Mesenteric fat pad (tissue), 1 donor: ENCODE results near the gene TTC23. TPM values are rescaled to one million over a fixed set of nuclear protein-coding genes. Genes with fewer than 3 reads are reported as not detected.

Experiments used
- DNase-seq: peaks from one replicate; pipeline ENCODE4 v3.0.0-alpha.2; 2020; ENCODE audit warnings: low spot score
- total RNA-seq: library from RNA; stranded (reverse); fragmentation: NEBNext Ultra II Directional; extraction: Animal tissue kit (Norgen Biotek cat#: 25700); gene quantifications from one replicate; pipeline ENCODE4 v1.2.1, GENCODE V29; 2021
- donor health status: DM: yes; HTN: yes; CAD: no.

TTC23 gene
- total RNA-seq, 1 donor from 2014 or later, result 18.7 TPM

DNA sequence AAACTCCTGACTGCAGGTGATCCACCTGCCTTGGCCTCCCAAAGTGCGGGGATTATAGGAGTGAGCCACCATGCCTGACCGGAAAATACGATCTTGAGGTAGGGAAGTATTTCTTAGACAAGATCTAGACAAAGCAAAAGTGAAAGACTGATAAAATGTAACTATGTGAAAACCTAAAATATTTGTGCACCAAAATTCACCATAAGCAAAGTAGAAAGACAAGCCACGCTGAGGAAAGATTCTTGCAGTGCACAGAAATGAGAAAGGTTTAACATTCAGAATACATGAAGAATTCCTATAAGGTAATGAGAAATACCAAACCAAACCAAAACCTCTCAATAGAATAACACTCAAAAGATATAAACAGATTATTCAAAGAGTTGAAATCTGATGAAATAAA, 108.8 kb downstream of the TTC23 start:
- no peak for DNase-seq

DNA sequence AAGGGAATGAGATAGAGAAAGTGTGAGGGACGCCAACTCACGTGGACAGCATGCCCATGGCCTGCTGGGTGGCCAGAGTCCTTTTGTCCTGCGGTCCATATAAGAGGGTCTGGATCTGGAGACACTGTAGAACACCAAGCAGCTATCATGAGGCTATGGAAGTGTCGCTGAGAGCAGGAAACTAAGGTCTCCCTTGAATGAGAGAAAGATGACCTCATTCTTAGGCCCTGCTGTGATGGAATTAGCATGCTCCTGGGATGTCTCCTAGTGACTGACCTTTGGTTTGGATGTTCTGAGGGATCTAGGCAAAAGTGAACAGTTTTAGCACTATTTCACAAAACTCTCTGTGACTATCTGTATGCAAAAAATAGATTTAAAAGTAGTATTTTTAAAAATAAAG, 110.1 kb downstream of the TTC23 start:
- DNase-seq, result no peak

- peak; percentile 88 for DNase-seq
These were observed 110.8 kb downstream of the TTC23 start for GRCh38 chr15:99138491-99138982.

DNA sequence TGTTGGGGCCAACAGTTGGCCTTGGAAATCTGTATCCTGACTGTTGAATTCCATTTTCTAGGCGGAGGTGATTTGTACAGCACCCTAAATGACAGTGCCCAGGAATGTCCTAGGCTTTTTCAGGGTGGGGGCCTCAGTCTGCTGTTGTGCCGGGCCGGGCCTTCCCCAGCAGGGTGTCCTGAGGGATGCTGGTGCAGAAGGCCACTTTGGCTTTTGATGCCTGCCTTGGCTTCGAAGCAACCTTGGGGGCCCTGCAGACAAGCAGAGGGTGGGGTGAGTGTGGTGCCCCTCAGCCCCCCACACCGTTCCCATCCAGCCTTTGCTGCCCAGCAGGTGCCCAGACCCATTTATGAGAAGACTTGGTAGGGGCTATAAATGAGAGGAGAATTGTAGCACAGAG, 111.5 kb downstream of the TTC23 start:
- peak; percentile 69 for DNase-seq

DNA sequence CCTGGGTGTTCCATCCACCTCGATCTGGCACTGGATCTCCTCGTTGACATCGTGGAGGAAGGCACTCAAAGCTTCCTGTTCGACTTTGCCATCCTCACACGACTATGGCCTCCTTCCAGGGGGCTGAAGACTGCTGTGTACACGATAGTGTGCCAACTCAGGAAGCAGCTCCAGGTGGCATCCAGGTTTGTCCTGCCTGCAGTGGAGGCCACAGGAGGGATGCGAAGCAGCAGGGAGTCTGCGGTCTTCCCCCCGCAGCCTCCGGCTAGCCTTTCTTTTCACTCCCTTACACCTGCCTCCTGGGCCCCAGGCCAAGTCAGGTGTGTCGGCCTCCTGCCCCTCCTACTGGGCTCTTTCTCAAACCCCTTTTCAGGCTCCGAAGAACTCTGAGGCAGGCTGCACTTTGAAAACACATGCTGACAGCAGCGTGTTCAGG, 112.3 kb downstream of the TTC23 start:
- peak; percentile 83 for DNase-seq

DNA sequence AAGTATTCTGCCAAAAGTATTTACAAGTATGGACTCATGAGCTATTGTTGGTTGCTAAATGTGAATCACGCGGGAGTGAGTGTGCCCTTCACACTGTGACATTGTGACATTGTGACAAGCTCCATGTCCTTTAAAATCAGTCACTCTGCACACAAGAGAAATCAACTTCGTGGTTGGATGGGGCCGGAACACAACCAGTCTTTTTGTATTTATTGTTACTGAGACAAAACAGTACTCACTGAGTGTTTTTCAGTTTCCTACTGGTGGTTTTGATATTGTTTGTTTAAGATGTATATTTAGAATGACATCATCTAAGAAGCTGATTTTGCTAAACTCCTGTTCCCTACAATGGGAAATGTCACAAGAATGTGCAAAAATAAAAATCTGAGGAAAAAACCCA, 114.2 kb downstream of the TTC23 start:
- no peak for DNase-seq

GRCh38 chr15:99134317-99134821, 115.0 kb downstream of the TTC23 start:
- no peak for DNase-seq

GRCh38 chr15:99132634-99133287, 116.6 kb downstream of the TTC23 start:
- DNase-seq, result no peak

GRCh38 chr15:99132122-99132521, 117.3 kb downstream of the TTC23 start:
- no peak for DNase-seq

DNA sequence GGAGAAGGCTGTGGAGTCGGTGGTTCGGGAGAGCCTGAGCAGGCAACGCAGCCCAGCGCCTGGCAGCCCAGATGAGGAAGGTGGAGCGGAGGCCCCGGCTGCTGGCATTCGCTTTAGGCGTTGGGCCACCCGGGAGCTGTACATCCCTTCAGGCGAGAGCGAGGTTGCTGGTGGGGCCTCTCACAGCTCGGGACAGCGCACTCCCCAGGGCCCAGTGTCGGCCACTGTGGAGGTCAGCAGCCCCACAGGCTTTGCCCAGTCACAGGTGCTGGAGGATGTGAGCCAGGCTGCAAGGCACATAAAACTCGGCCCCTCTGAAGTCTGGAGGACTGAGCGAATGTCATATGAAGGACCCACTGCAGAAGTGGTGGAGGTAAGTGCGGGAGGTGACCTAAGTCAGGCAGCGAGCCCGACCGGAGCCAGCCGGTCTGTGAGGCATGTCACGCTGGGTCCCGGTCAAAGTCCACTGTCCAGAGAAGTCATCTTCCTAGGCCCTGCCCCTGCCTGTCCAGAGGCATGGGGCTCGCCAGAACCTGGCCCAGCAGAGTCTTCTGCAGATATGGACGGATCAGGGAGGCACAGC, 117.8 kb downstream of the TTC23 start:
- DNase-seq, result no peak

DNA sequence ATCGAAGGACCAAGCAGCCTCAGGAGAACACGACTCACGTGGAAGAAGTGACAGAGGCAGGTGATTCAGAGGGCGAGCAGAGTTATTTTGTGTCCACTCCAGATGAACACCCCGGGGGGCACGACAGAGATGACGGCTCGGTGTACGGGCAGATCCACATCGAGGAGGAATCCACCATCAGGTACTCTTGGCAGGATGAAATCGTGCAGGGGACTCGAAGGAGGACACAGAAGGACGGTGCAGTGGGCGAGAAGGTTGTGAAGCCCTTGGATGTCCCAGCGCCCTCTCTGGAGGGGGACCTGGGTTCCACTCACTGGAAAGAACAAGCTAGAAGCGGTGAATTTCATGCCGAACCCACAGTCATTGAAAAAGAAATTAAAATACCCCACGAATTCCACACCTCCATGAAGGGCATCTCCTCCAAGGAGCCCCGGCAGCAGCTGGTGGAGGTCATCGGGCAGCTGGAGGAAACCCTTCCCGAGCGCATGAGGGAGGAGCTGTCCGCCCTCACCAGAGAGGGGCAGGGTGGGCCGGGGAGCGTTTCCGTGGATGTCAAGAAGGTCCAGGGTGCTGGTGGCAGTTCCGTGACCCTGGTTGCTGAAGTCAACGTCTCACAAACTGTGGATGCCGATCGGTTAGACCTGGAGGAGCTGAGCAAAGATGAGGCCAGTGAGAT, 118.5 kb downstream of the TTC23 start:
- DNase-seq, result no peak

GRCh38 chr15:99130314-99130713, 119.1 kb downstream of the TTC23 start:
- no peak for DNase-seq

- no peak for DNase-seq
These were observed 119.7 kb downstream of the TTC23 start for GRCh38 chr15:99129644-99130043.

DNA sequence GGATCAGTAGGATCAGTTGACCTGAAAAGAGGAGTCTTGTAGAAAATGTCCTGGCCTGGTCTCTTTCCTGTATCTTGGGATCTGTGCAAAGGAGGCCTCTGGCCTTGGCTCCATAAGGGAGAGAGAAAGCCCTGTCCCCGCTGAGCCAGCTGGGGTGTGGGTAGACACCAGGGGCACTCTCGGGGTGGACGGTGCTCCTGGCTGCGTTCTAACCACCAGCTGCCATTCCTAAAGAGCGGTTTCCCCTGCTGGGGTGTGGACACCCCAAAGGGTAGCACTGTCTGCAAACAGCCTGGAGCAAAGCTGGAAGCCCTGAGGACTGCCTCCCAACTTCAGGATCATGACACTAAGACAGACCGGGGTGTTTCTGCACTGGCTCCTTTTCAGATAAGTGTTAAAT, 121.0 kb downstream of the TTC23 start:
- no peak for DNase-seq

GRCh38 chr15:99127773-99128172, 121.6 kb downstream of the TTC23 start:
- no peak for DNase-seq

- no peak for DNase-seq
These were observed 122.5 kb downstream of the TTC23 start for GRCh38 chr15:99126930-99127329.

DNA sequence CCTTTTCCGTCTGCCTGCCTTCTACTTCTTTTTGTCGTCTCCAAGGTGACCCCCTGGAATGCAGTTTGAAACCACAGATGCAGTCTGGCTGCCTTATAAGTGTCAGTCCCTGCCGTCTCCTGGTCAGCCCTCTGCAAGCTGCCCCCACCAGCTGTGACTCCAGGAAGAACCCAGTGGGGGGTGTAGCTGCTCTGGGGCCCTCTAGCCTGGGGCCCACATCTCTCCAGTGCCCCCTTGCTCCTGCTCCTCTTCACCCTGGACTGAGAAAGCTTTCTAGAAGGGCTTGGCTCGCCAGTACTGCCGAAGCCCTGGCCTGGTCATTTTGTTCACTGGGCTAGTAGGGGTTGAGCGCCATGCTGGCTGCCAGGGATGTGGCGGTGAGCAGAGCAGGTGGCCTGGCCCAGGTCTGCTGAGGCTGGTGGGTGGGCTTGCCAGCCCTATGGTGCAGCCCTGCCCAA, 123.2 kb downstream of the TTC23 start:
- DNase-seq, result no peak

DNA sequence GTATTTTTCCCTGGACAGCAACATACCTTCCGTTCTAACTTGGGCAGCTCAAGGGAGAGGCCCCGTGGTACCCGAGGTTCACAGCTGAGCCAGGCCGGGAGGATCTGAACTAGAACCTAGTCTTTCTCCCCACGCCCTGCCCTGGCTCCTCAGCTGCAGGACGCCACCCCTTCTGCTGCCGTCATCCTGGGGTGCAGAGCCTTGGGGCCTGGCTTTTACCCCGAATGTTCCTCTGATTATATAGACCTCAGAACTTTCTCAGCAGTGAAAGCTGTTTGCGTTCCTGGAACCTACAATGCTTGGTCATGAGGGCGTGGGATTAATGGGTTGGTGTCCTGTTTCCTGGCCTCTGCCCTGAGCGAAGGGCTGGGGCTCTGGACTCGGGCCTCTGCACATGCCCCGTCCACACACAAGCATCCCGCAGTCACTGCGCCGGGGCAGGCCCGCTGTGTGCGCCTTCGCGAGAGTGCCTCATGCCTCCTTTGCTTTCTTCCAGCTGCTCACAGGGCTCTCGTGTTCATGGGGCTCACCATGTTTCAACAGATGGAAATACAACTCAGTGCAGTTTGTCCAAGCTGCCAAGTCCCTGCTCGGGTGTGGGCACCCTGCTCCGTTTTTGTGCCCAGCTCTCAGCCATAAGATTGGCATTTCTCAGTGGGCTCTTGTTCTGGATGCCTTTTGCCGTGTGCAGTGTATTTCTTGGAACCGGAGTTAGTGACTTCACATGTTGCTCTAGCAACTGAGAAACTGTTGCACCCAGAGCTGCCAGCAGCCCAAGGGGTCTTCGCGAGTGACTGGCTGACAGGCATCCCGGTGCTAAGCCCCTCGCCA, 124.1 kb downstream of the TTC23 start:
- no peak for DNase-seq

- no peak for DNase-seq
These were observed 124.7 kb downstream of the TTC23 start for GRCh38 chr15:99124641-99125040.

DNA sequence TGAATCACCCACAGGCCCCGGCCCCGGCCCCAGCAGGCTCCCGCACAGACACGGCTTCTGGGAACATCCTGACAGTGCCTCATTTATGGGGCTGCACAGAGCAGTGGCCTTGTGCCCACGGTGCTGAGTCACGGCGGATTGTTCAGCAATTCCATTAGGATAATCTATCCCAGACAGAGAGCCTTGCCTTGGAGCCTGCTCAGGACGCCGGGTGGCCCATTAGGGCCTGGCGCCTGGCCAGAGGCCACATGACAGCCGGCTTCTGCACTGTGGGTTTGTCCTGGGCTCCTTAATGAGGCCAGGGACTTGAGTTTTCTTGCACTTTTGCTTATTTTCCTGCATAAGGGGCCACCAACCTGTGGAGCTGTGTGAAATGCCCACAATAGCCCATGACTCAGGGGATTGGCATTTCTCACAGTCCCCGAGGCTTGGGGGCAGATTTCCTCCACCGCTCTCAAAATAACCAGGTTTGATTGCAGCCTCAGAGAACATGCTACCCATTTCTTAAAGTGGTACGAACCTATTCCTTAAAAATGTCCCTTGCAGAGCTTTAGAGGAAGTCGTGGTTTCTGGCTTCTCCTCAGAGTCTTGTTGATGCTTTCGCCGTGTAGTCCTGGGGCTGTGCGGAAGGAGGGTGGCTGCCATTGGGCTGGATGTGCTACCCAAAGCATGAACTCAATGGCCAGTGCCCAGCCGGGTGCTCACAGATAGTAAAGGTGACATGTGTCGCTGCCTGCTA, 125.5 kb downstream of the TTC23 start:
- DNase-seq, result peak; percentile 92
